Neutrophil (primary cell): ENCODE data around the gene NUTF2.

Source experiments
- H3K27ac ChIP-seq: fragments of 200-600 bp; sonication (generic); 2 replicates; pipeline ENCODE4 v1.5.1; 2016; ENCODE audit warnings: mild to moderate bottlenecking, moderate library complexity
- H3K27me3 ChIP-seq: fragments of 200-600 bp; sonication (generic); 2 replicates; pipeline ENCODE4 v1.6.0; 2016; ENCODE audit warnings: mild to moderate bottlenecking
- H3K36me3 ChIP-seq: fragments of 200-600 bp; sonication (generic); 2 replicates; pipeline ENCODE4 v1.5.1; 2017
- H3K4me1 ChIP-seq, 2 experiments: fragments of 200-600 bp in 1 of 2; sonication (generic) in 1 of 2; 1 replicate in 1 of 2; 2 replicates in 1 of 2; pipeline versions ENCODE4 v1.5.1 to v1.6.1; 2013 to 2016; ENCODE audit warnings: low read depth in 1 of 2, low read length in 1 of 2, mild to moderate bottlenecking in 1 of 2, moderate library complexity in 1 of 2; ENCODE audit not compliant: control insufficient read depth in 1 of 2, insufficient read depth in 1 of 2
- H3K4me3 ChIP-seq, 2 experiments: fragments of 200-600 bp in 1 of 2; sonication (generic) in 1 of 2; 1 replicate in 1 of 2; 2 replicates in 1 of 2; pipeline ENCODE4 v1.5.1; 2013 to 2016; ENCODE audit warnings: low read depth in 1 of 2, low read length in 1 of 2, mild to moderate bottlenecking in 1 of 2, moderate library complexity in 1 of 2
- H3K9me3 ChIP-seq: fragments of 200-600 bp; sonication (generic); 2 replicates; pipeline ENCODE4 v1.5.1; 2016
- CTCF ChIP-seq: fragments of 200-600 bp; sonication (generic); IDR thresholded peaks from 2 replicates; pipeline ENCODE4 v1.5.1; 2016; ENCODE audit warnings: antibody characterized with exemption

Gene NUTF2

GRCh38 chr16:67804853-67805542 lies 41.7 kb upstream of the NUTF2 start:
- Histone ChIP-seq H3K9me3 (no peaks in the 10 kb centered on the region), H3K4me1 (peaks cover 25 to 28% of the 10 kb centered on the region in 2 experiments), H3K27ac (no peak overlapping the region), H3K4me3 (peak overlapping the region in 1 of 2 experiments; percentile 80), H3K27me3 (no peaks in the 10 kb centered on the region), H3K36me3 (peaks cover 15% of the 10 kb centered on the region)
- no peak for TF ChIP-seq CTCF

DNA sequence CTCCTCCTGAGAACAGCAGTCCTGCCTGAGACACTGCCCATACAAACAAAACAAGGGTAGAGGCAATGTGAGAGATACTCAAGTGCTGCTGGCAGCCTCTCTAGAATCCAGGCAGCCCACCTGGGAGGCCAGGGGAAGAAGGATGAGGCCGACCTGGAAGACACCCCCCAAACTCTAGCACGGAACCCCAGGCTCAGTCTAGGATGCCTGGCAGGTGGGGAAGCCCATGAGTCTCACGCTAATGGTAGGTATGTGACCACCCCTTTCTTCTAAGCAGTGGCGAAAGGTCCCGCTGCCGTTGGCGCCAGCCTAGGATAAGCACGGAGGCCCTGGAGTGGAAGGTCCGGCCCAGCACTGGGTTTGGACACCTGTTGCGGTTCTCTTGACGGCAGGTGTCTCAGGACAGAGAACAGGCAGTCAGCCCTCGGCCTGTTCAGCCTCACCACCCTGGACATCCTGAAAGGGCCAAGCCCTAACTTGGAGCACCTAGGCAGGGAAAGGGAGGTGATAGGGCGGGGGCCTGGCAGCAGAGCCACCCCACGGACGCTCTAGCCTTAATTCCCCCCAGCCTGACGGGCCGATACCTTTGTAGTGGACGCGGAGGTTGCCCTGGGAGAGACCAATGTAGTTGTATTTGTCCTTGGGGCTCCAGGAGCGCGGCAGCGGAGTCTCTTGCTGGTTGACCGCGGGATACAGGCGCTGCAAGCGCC lies 40.9 kb upstream of the NUTF2 start:
- Histone ChIP-seq H3K4me3 (peak overlapping the region; percentile 80 to 99), H3K36me3 (peaks cover 7% of the 10 kb centered on the region), H3K9me3 (no peaks in the 10 kb centered on the region), H3K4me1 (peaks cover 25 to 28% of the 10 kb centered on the region in 2 experiments), H3K27me3 (no peaks in the 10 kb centered on the region), H3K27ac (peak overlapping the region; percentile 84)
- no peak for TF ChIP-seq CTCF

GRCh38 chr16:67806428-67807147 lies 40.1 kb upstream of the NUTF2 start, which contains the start of the genes RANBP10 and TSNAXIP1:
Gene RANBP10, minus strand, starts transcription at chr16:67806560. Its CDS starts 24 bp downstream, at chr16:67806536.
Gene TSNAXIP1, plus strand, starts transcription at chr16:67806889. Its CDS starts 261 bp downstream, at chr16:67807150.
- H3K4me3 ChIP-seq, result peak within 1 kb of the TSS; percentile 80 to 99
- H3K9me3 ChIP-seq, result no peaks in the 10 kb centered on the region
- peaks cover 25 to 28% of the 10 kb centered on the region in 2 experiments for H3K4me1 ChIP-seq
- no peaks in the 10 kb centered on the region for H3K36me3 ChIP-seq
- H3K27ac ChIP-seq, result peak within 1 kb of the TSS; percentile 84
- H3K27me3 ChIP-seq, result no peaks in the 10 kb centered on the region
- TF ChIP-seq CTCF, result peak; percentile 29

- H3K4me1 ChIP-seq, result peaks cover 25% of the 10 kb centered on the region in 2 experiments
- no peaks in the 10 kb centered on the region for H3K9me3 ChIP-seq
- no peaks in the 10 kb centered on the region for H3K36me3 ChIP-seq
- peak overlapping the region; percentile 80 to 99 for H3K4me3 ChIP-seq
- H3K27ac ChIP-seq, result peak overlapping the region; percentile 84
- no peak for TF ChIP-seq CTCF
- H3K27me3 ChIP-seq, result no peaks in the 10 kb centered on the region
Observed at GRCh38 chr16:67807148-67807682, 39.5 kb upstream of the NUTF2 start.

- H3K4me1 ChIP-seq, result peaks cover 6% of the 10 kb centered on the region in 2 experiments
- no peaks in the 10 kb centered on the region for H3K36me3 ChIP-seq
- no peak overlapping the region for H3K27ac ChIP-seq
- TF ChIP-seq CTCF, result no peak
- no peaks in the 10 kb centered on the region for H3K9me3 ChIP-seq
- no peak overlapping the region for H3K4me3 ChIP-seq
- H3K27me3 ChIP-seq, result no peaks in the 10 kb centered on the region
Observed at GRCh38 chr16:67811899-67812298, 34.8 kb upstream of the NUTF2 start.
